Keratinocyte (primary cell): Measurements from ENCODE around the gene DUSP28. TPM values are rescaled to one million over a fixed set of nuclear protein-coding genes. Genes with fewer than 3 reads are reported as not detected.

Source experiments
- DNase-seq: peaks from one replicate; pipeline ENCODE4 v3.0.0-alpha.2; 2011; ENCODE audit warnings: low read depth, missing footprints, low spot score
- FAIRE-seq: peaks from 2 replicates; lab custom pipeline; 2011; peaks lifted over from hg19 to GRCh38; lab: Jason Lieb, UNC
- H2AFZ ChIP-seq: 2 replicates; pipeline ENCODE4 v1.6.0; 2012; ENCODE audit warnings: low read length, control low read depth, inconsistent platforms; ENCODE audit not compliant: control insufficient read depth
- H3K27ac ChIP-seq: 2 replicates; pipeline ENCODE4 v1.5.1; 2011; ENCODE audit warnings: low read length; ENCODE audit not compliant: control insufficient read depth, insufficient read depth
- H3K27me3 ChIP-seq: 3 replicates; pipeline ENCODE4 v1.6.0; 2011; ENCODE audit warnings: low read length; ENCODE audit not compliant: control insufficient read depth, insufficient read depth; ENCODE audit errors: extremely low read depth
- H3K36me3 ChIP-seq, 2 experiments: 2 replicates in 1 of 2; 3 replicates in 1 of 2; pipeline ENCODE4 v1.5.1; 2011; ENCODE audit warnings: low read length in 2 of 2, mild to moderate bottlenecking in 1 of 2; ENCODE audit not compliant: control insufficient read depth in 2 of 2, insufficient read depth in 2 of 2; ENCODE audit errors: extremely low read depth in 1 of 2
- H3K4me1 ChIP-seq: 3 replicates; pipeline ENCODE4 v1.5.1; 2011; ENCODE audit warnings: low read length; ENCODE audit not compliant: control insufficient read depth, insufficient read depth; ENCODE audit errors: extremely low read depth
- H3K4me2 ChIP-seq: 3 replicates; pipeline ENCODE4 v1.6.0; 2011; ENCODE audit warnings: low read depth, low read length; ENCODE audit not compliant: control insufficient read depth, insufficient read depth; ENCODE audit errors: extremely low read depth
- H3K4me3 ChIP-seq, 3 experiments: fragments of 200-600 bp in 1 of 3; sonication (generic) in 1 of 3; 2 replicates in 2 of 3; 3 replicates in 1 of 3; pipeline ENCODE4 v1.5.1; 2011 to 2016; ENCODE audit warnings: low read length in 3 of 3, mild to moderate bottlenecking in 3 of 3, control low read depth in 2 of 3, inconsistent platforms in 1 of 3, low read depth in 1 of 3, mixed read lengths in 1 of 3, mixed run types in 1 of 3, moderate library complexity in 1 of 3; ENCODE audit not compliant: control insufficient read depth in 2 of 3, insufficient read depth in 2 of 3; ENCODE audit errors: extremely low read depth in 1 of 3
- H3K79me2 ChIP-seq: 2 replicates; pipeline ENCODE4 v1.6.0; 2012; ENCODE audit warnings: low read length; ENCODE audit not compliant: control insufficient read depth, insufficient read depth
- H3K9ac ChIP-seq: 3 replicates; pipeline ENCODE4 v1.6.0; 2011; ENCODE audit warnings: low read length; ENCODE audit not compliant: control insufficient read depth, insufficient read depth; ENCODE audit errors: extremely low read depth
- H3K9me1 ChIP-seq: 3 replicates; pipeline ENCODE4 v1.6.0; 2011; ENCODE audit warnings: low read length; ENCODE audit not compliant: control insufficient read depth, insufficient read depth; ENCODE audit errors: extremely low read depth
- H3K9me3 ChIP-seq: 2 replicates; pipeline ENCODE4 v1.5.1; 2012; ENCODE audit warnings: low read depth, low read length; ENCODE audit not compliant: control insufficient read depth
- H4K20me1 ChIP-seq: 3 replicates; pipeline ENCODE4 v1.6.0; 2011; ENCODE audit warnings: low read length; ENCODE audit not compliant: control insufficient read depth, insufficient read depth; ENCODE audit errors: extremely low read depth
- EZH2 ChIP-seq: IDR thresholded peaks from one replicate; pipeline ENCODE4 v1.6.1; 2012; ENCODE audit warnings: inconsistent platforms, mild to moderate bottlenecking, low read length, moderate library complexity
- dilution Hi-C: fragments of 300-500 bp; cut with MboI; formaldehyde crosslinking; loops from one replicate; pipeline ENCODE4 v1.7.0; 2020; ENCODE audit warnings: low sequenced_read_pairs; ENCODE audit not compliant: extremely low pct_ligation_motif_present
- polyA plus RNA-seq, 5 experiments: library from polyadenylated mRNA; depleted of rRNA in 3 of 5; stranded (reverse) in 3 of 5; stranded (forward) in 1 of 5; unstranded in 1 of 5; fragments of >200 nt; gene quantifications; 1 replicate in 1 of 5; 2 replicates in 3 of 5; 3 replicates in 1 of 5; pipeline versions ENCODE4 v1.2.1 to v1.2.3, GENCODE V29; 2011 to 2012; ENCODE audit warnings: missing spikeins in 2 of 5, low read depth in 1 of 5, low replicate concordance in 1 of 5
- TF ChIP-seq, protein P1 (sequence below), 3 experiments: IDR thresholded peaks in 1 of 3; conservative IDR thresholded peaks in 1 of 3; optimal IDR thresholded peaks in 1 of 3; 2 replicates in 2 of 3; 3 replicates in 1 of 3; pipeline versions ENCODE3 to v1.5.1; 2011; ENCODE audit warnings: low read length in 3 of 3, mild to moderate bottlenecking in 3 of 3, moderate library complexity in 2 of 3, control low read depth in 1 of 3, inconsistent platforms in 1 of 3; ENCODE audit not compliant: insufficient read depth in 2 of 3; ENCODE audit errors: extremely low read depth in 1 of 3

The DUSP28 gene
- polyA plus RNA-seq, 1 donor (not counting 4 experiments of a cell fraction or from before 2014, with no cell fraction given): 4.4 TPM

DNA sequence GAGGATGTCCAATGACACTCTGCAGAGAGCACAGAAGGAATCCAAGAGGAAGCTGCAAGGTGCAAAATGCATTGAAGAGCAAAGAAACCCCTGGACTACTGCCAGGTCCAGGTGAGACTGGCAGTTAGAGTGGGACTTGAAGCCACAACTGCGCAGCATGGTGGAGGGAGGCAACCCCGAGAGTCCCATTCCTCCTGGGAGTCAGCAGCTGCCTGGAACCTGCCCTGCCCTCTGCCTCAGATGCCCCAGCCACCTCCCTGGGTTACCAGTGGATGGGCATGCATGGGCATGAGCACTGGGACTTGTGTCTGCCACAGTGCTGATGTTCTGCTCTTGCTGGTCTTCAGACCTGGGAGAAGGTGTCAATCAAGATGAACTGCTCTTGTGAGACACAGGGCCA, 45.5 kb upstream of the DUSP28 start:
- peak overlapping the region; percentile 61 for H3K27ac ChIP-seq
- H3K4me2 ChIP-seq: peak overlapping the region; percentile 15
- no peaks in the 10 kb centered on the region for H3K79me2 ChIP-seq
- no peaks in the 10 kb centered on the region for H3K9me3 ChIP-seq
- DNase-seq: no peak
- H3K27me3 ChIP-seq: peaks cover 4% of the 10 kb centered on the region
- no peaks in the 10 kb centered on the region for H4K20me1 ChIP-seq
- H3K4me1 ChIP-seq: peaks cover 14% of the 10 kb centered on the region
- FAIRE-seq: peak; percentile 32
- H3K9ac ChIP-seq: no peak overlapping the region
- H3K9me1 ChIP-seq: no peaks in the 10 kb centered on the region
- no peak overlapping the region for H2AFZ ChIP-seq
- dilution Hi-C loops: no loop called here
- peaks cover 0 to 2% of the 10 kb centered on the region in 2 experiments for H3K36me3 ChIP-seq
- no peak overlapping the region for H3K4me3 ChIP-seq
- TF ChIP-seq EZH2: no peak

DNA sequence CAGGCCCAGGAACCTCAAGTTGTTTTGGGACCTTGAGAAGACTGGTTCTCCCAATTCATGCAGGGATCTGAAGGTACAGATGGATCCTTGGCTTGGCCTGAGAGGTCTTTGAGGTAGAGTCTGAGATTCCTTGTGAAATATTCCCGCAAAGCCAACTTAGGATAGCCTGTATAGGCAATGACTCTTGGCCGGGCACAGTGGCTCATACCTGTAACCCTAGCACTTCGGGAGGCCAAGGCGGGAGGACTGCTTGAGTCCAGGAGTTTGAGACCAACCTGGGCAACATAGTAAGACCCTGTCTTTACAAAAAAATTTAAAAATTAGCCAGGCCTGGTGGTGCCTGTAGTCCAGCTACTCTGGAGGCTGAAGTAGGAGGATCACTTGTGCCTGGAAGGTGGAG, 42.8 kb upstream of the DUSP28 start:
- FAIRE-seq: no peak
- DNase-seq: no peak
- dilution Hi-C loops: no loop called here
- no peak overlapping the region for H3K9ac ChIP-seq
- H3K27me3 ChIP-seq: peaks cover 14% of the 10 kb centered on the region
- no peak overlapping the region for H3K27ac ChIP-seq
- no peaks in the 10 kb centered on the region for H3K79me2 ChIP-seq
- H3K9me1 ChIP-seq: no peaks in the 10 kb centered on the region
- no peaks in the 10 kb centered on the region for H3K36me3 ChIP-seq
- H3K9me3 ChIP-seq: no peaks in the 10 kb centered on the region
- H3K4me2 ChIP-seq: no peak overlapping the region
- no peak for TF ChIP-seq EZH2
- TF ChIP-seq, protein P1, sequence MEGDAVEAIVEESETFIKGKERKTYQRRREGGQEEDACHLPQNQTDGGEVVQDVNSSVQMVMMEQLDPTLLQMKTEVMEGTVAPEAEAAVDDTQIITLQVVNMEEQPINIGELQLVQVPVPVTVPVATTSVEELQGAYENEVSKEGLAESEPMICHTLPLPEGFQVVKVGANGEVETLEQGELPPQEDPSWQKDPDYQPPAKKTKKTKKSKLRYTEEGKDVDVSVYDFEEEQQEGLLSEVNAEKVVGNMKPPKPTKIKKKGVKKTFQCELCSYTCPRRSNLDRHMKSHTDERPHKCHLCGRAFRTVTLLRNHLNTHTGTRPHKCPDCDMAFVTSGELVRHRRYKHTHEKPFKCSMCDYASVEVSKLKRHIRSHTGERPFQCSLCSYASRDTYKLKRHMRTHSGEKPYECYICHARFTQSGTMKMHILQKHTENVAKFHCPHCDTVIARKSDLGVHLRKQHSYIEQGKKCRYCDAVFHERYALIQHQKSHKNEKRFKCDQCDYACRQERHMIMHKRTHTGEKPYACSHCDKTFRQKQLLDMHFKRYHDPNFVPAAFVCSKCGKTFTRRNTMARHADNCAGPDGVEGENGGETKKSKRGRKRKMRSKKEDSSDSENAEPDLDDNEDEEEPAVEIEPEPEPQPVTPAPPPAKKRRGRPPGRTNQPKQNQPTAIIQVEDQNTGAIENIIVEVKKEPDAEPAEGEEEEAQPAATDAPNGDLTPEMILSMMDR (optimal IDR thresholded peaks at IDR 0.05 in 1 of 3, IDR thresholded peaks at IDR 0.05 in 1 of 3, conservative IDR thresholded peaks at IDR 0.05 in 1 of 3; ENCODE audit: extremely low read depth in 1 of 3, insufficient read depth in 2 of 3, low read length in 3 of 3): no peak
- no peak overlapping the region for H2AFZ ChIP-seq
- H3K4me1 ChIP-seq: peaks cover 18% of the 10 kb centered on the region
- H4K20me1 ChIP-seq: no peaks in the 10 kb centered on the region
- no peak overlapping the region for H3K4me3 ChIP-seq

DNA sequence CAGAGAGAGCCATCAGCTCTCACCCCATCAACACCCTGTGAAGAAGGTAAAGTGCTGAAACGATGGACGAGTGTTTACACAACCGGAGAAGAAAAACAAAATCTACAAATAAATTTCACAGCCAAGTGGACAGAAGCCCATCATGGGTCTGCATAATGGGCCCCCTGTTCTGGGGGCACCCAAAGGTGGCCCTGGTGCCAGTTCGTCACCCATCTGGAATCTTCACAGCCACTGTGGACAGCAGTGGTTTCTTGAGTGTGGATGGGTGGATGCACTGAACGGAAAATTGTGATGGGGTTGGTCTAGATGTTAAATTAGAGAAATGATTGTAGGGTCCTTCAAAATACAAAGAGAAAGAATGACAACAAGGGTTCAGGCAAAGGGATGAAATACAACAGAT, 41.2 kb upstream of the DUSP28 start:
- Histone ChIP-seq H2AFZ (no peak overlapping the region), H3K36me3 (no peaks in the 10 kb centered on the region), H3K4me1 (peaks cover 18% of the 10 kb centered on the region), H3K4me3 (no peak overlapping the region), H3K9ac (no peak overlapping the region), H3K79me2 (no peaks in the 10 kb centered on the region), H3K27ac (no peak overlapping the region), H3K9me3 (no peaks in the 10 kb centered on the region), H3K9me1 (no peaks in the 10 kb centered on the region), H3K4me2 (no peak overlapping the region), H3K27me3 (peaks cover 14% of the 10 kb centered on the region), H4K20me1 (no peaks in the 10 kb centered on the region)
- dilution Hi-C loops: no loop called here
- DNase-seq (no peak), FAIRE-seq (no peak)
- TF ChIP-seq EZH2: no peak
- TF ChIP-seq, protein P1 (optimal IDR thresholded peaks at IDR 0.05 in 1 of 3, IDR thresholded peaks at IDR 0.05 in 1 of 3, conservative IDR thresholded peaks at IDR 0.05 in 1 of 3; ENCODE audit: extremely low read depth in 1 of 3, insufficient read depth in 2 of 3, low read length in 3 of 3): no peak
